Fibroblast of lung (primary cell): Measurements from ENCODE around the gene SERPINE2.

Experiments
- CTCF ChIP-seq, 2 donors: IDR thresholded peaks in 1 of 2; conservative IDR thresholded peaks in 1 of 2; 1 replicate in 1 of 2; 2 replicates in 1 of 2; pipeline ENCODE4 v1.5.1; 2011 to 2012; ENCODE audit warnings: low read length in 2 of 2, control low read depth in 1 of 2, inconsistent platforms in 1 of 2, low read depth in 1 of 2, mild to moderate bottlenecking in 1 of 2
- EZH2 ChIP-seq: IDR thresholded peaks from 2 replicates; pipeline ENCODE4 v1.5.1; 2012; ENCODE audit warnings: low read length, control low read depth, mild to moderate bottlenecking; ENCODE audit errors: missing control alignments

DNA sequence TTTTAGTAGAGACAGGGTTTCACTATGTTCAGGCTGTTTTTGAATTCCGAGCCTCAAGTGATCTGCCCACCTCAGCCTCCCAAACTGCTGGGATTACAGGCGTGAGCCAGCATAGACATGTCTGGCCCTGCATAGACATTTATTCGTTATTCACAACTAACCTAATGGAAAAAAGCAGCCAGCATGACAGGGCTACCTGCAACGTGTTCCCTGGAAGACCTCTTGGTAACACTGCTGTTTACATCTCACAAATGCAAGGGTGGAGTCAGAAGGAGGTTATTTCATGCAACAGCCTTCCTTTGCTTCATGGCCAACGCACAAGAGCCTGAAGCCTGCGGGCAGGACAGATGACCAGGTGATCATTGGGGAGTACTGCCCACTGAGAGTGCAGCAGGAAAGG lies 9.2 kb downstream of the SERPINE2 start:
- TF ChIP-seq CTCF (conservative IDR thresholded peaks at IDR 0.05 in 1 of 2, IDR thresholded peaks at IDR 0.05 in 1 of 2; ENCODE audit: low read depth in 1 of 2, low read length in 2 of 2) (no peak), EZH2 (no peak)
